H9 (cell line): ENCODE measurements around the gene ITPR1. TPM values are rescaled to one million over a fixed set of nuclear protein-coding genes. Genes with fewer than 3 reads are reported as not detected.

Source experiments
- DNase-seq: peaks from one replicate; pipeline ENCODE4 v3.0.0-alpha.2; 2017
- H2AFZ ChIP-seq: one replicate; pipeline ENCODE4 v1.6.1; 2013; ENCODE audit warnings: mild to moderate bottlenecking, low read length, control low read depth, moderate library complexity
- H2AK5ac ChIP-seq: 2 replicates; pipeline ENCODE4 v1.6.1; 2013; ENCODE audit warnings: low read length, control low read depth, mixed read lengths; ENCODE audit not compliant: insufficient read length
- H2BK120ac ChIP-seq: one replicate; pipeline ENCODE4 v1.6.1; 2013; ENCODE audit warnings: low read depth, mild to moderate bottlenecking, low read length, control low read depth, inconsistent platforms; ENCODE audit not compliant: poor library complexity, severe bottlenecking
- H2BK12ac ChIP-seq: 2 replicates; pipeline ENCODE4 v1.6.1; 2013; ENCODE audit warnings: low read length, control low read depth, mixed read lengths, low read depth; ENCODE audit not compliant: insufficient read length
- H2BK15ac ChIP-seq: 2 replicates; pipeline ENCODE4 v1.6.1; 2013; ENCODE audit warnings: low read depth, low read length, control low read depth
- H2BK20ac ChIP-seq: one replicate; pipeline ENCODE4 v1.6.1; 2013; ENCODE audit warnings: low read depth, mild to moderate bottlenecking, low read length, control low read depth, inconsistent platforms; ENCODE audit not compliant: poor library complexity, severe bottlenecking
- H2BK5ac ChIP-seq: 2 replicates; pipeline ENCODE4 v1.6.1; 2013; ENCODE audit warnings: low read length, control low read depth, mixed read lengths; ENCODE audit not compliant: insufficient read length
- H3K14ac ChIP-seq: 2 replicates; pipeline ENCODE4 v1.6.1; 2013; ENCODE audit warnings: low read length, control low read depth; ENCODE audit not compliant: insufficient read depth
- H3K18ac ChIP-seq: 2 replicates; pipeline ENCODE4 v1.6.1; 2013; ENCODE audit warnings: low read depth, mild to moderate bottlenecking, mixed read lengths, low read length, control low read depth; ENCODE audit not compliant: insufficient read length
- H3K23ac ChIP-seq: 2 replicates; pipeline ENCODE4 v1.6.1; 2013; ENCODE audit warnings: low read length, control low read depth, mixed read lengths, low read depth; ENCODE audit not compliant: insufficient read length
- H3K23me2 ChIP-seq: 2 replicates; pipeline ENCODE4 v1.6.1; 2013; ENCODE audit warnings: low read depth, mild to moderate bottlenecking, mixed read lengths, low read length, control low read depth; ENCODE audit not compliant: insufficient read length, poor library complexity, severe bottlenecking
- H3K27ac ChIP-seq: 2 replicates; pipeline ENCODE4 v1.5.1; 2013; ENCODE audit warnings: low read length, control low read depth, mixed read lengths, low read depth; ENCODE audit not compliant: insufficient read length
- H3K27me3 ChIP-seq: 2 replicates; pipeline ENCODE4 v1.6.1; 2013; ENCODE audit warnings: low read length, control low read depth, inconsistent platforms; ENCODE audit not compliant: insufficient read depth
- H3K4ac ChIP-seq: 2 replicates; pipeline ENCODE4 v1.6.1; 2013; ENCODE audit warnings: low read depth, mild to moderate bottlenecking, control low read depth, inconsistent platforms, low read length, moderate library complexity
- H3K4me1 ChIP-seq: 2 replicates; pipeline ENCODE4 v1.6.1; 2013; ENCODE audit warnings: low read length, control low read depth, inconsistent platforms; ENCODE audit not compliant: insufficient read depth
- H3K4me2 ChIP-seq: 2 replicates; pipeline ENCODE4 v1.6.1; 2013; ENCODE audit warnings: low read length, control low read depth, mixed read lengths; ENCODE audit not compliant: insufficient read length, insufficient read depth
- H3K56ac ChIP-seq: 2 replicates; pipeline ENCODE4 v1.6.1; 2013; ENCODE audit warnings: low read depth, mild to moderate bottlenecking, mixed read lengths, low read length, control low read depth; ENCODE audit not compliant: insufficient read length
- H3K79me1 ChIP-seq: 2 replicates; pipeline ENCODE4 v1.6.1; 2013; ENCODE audit warnings: low read depth, mild to moderate bottlenecking, moderate library complexity, low read length, control low read depth, inconsistent platforms; ENCODE audit not compliant: insufficient read depth, poor library complexity, severe bottlenecking
- H3K79me2 ChIP-seq: 2 replicates; pipeline ENCODE4 v1.6.1; 2013; ENCODE audit warnings: low read length, control low read depth, inconsistent platforms; ENCODE audit not compliant: insufficient read depth
- H3K9ac ChIP-seq: 2 replicates; pipeline ENCODE4 v1.6.1; 2013; ENCODE audit warnings: low read length, control low read depth, mixed read lengths; ENCODE audit not compliant: insufficient read length; ENCODE audit errors: extremely low read depth
- H3K9me3 ChIP-seq: one replicate; pipeline ENCODE4 v1.6.1; 2013; ENCODE audit warnings: low read depth, low read length, inconsistent platforms; ENCODE audit not compliant: control insufficient read depth
- H3T11ph ChIP-seq: one replicate; pipeline ENCODE4 v1.6.1; 2013; ENCODE audit warnings: mild to moderate bottlenecking, low read length, control low read depth, inconsistent platforms
- H4K20me1 ChIP-seq: one replicate; pipeline ENCODE4 v1.6.1; 2013; ENCODE audit not compliant: control insufficient read depth, insufficient read length, insufficient read depth
- H4K5ac ChIP-seq: 2 replicates; pipeline ENCODE4 v1.6.1; 2013; ENCODE audit warnings: low read depth, mild to moderate bottlenecking, mixed read lengths, low read length, control low read depth; ENCODE audit not compliant: insufficient read length
- H4K8ac ChIP-seq: replicated peaks from 2 replicates; pipeline ENCODE4 v1.6.1; 2013; ENCODE audit warnings: low read length, control low read depth, mixed read lengths, low read depth; ENCODE audit not compliant: insufficient read length
- H4K91ac ChIP-seq: 2 replicates; pipeline ENCODE4 v1.6.1; 2013; ENCODE audit warnings: low read depth, mild to moderate bottlenecking, moderate library complexity, mixed read lengths, low read length, control low read depth; ENCODE audit not compliant: insufficient read length
- H3K27ac Mint-ChIP-seq, 3 experiments: 2 replicates in 2 of 3; 3 replicates in 1 of 3; pipeline ENCODE4 v1.8.0; 2020 to 2021; ENCODE audit warnings: mixed read lengths in 3 of 3, mild to moderate bottlenecking in 1 of 3, moderate library complexity in 1 of 3
- H3K27me3 Mint-ChIP-seq: 2 replicates; pipeline ENCODE4 v1.8.0; 2021; ENCODE audit warnings: low read depth, mild to moderate bottlenecking, moderate library complexity, mixed read lengths
- H3K36me3 Mint-ChIP-seq, 3 experiments: 2 replicates in 2 of 3; 3 replicates in 1 of 3; pipeline ENCODE4 v1.8.0; 2020 to 2021; ENCODE audit warnings: low read depth in 3 of 3, mixed read lengths in 3 of 3; ENCODE audit not compliant: insufficient read depth in 1 of 3
- H3K4me1 Mint-ChIP-seq, 2 experiments: 2 replicates each; pipeline ENCODE4 v1.8.0; 2020; ENCODE audit warnings: mixed read lengths in 2 of 2
- H3K4me3 Mint-ChIP-seq, 2 experiments: 2 replicates in 1 of 2; 3 replicates in 1 of 2; pipeline ENCODE4 v1.8.0; 2020 to 2021; ENCODE audit warnings: mild to moderate bottlenecking in 2 of 2, mixed read lengths in 2 of 2, moderate library complexity in 1 of 2
- H3K9me3 Mint-ChIP-seq, 2 experiments: 2 replicates in 1 of 2; 3 replicates in 1 of 2; pipeline ENCODE4 v1.8.0; 2020; ENCODE audit warnings: mild to moderate bottlenecking in 2 of 2, mixed read lengths in 2 of 2, moderate library complexity in 1 of 2
- WGBS: extraction: QIAGEN DNeasy Blood & Tissue Kit; methylation state at CpG from one replicate; pipeline ENCODE4 v1.1.7; 2013; ENCODE audit warnings: missing lambda C conversion rate, low lambda C conversion rate, mixed read lengths; ENCODE audit not compliant: insufficient read length; ENCODE audit errors: extremely low coverage; 5-methylcytosine and 5-hydroxymethylcytosine counted together
- total RNA-seq: library from RNA; stranded (reverse); gene quantifications from 2 replicates; pipeline ENCODE4 v1.2.1, GENCODE V29; 2021
- TF ChIP-seq, protein P1 (sequence below): fragments of 200-600 bp; sonication (generic); conservative IDR thresholded peaks from 3 replicates; pipeline ENCODE4 v1.8.0; 2021; ENCODE audit warnings: antibody characterized with exemption, mild to moderate bottlenecking

The ITPR1 gene
- total RNA-seq, 1 experiment from 2014 or later = 4.2 TPM

DNA sequence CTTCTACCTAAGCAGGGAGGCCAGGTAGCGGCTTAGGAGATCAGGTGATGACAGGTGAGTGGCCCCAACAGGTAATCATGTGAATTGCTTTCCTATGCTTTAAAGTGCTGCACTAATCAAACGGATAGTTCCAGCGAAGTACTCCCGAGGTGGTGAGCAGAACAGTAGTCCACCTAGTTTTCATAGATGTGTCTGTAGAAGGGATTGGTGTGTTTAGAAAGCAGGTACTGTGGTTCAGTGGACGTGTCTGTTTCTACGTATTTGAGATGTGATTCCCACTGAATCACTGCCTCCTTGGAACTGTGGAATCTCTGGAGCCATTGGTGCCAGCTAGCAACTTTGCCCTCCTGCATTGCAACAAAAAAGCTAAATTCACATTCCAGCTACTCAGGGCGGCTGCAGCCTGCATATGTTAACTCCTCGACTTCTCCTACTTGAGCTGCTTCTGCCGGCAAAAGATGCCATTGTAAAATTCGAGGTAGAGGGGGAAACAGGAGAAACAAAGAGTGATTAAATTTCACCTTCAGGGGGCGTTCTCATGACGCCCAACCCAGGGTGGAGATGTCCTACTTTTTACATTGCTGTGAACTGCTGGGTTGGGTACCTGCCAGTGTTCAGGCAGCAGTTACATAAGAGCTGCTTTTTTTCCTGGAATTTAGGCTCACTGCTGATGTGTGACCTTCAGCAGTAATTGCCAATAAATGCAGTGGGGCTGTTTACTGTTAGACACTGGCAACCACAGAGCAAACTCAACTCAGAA is 227.3 kb downstream of the ITPR1 start:
- H3K4me1 ChIP-seq = no peaks in the 10 kb centered on the region; the same call in 1 of the 2 replicates
- H3K79me1 ChIP-seq = no peaks in the 10 kb centered on the region
- no peak overlapping the region for H2BK12ac ChIP-seq
- no peak overlapping the region for H2BK15ac ChIP-seq
- DNase-seq = peak; percentile 52
- no peak overlapping the region for H2BK20ac ChIP-seq
- no peak overlapping the region for H3K4ac ChIP-seq
- Mint-ChIP-seq H3K36me3 (no peaks in the 10 kb centered on the region), H3K27me3 (no peaks in the 10 kb centered on the region), H3K27ac (peak overlapping the region in 2 of 3 experiments; percentile 23 to 82; a peak in 3 of 7 replicates), H3K9me3 (no peaks in the 10 kb centered on the region), H3K4me1 (peaks cover 27 to 29% of the 10 kb centered on the region in 2 experiments), H3K4me3 (peak overlapping the region; percentile 10 to 11; a peak in 2 of 5 replicates)
- no peak overlapping the region for H3K9ac ChIP-seq
- H4K20me1 ChIP-seq = no peaks in the 10 kb centered on the region
- no peak overlapping the region for H4K91ac ChIP-seq
- H3K27ac ChIP-seq = no peak overlapping the region
- no peaks in the 10 kb centered on the region for H3K79me2 ChIP-seq
- H2AFZ ChIP-seq = no peak overlapping the region
- no peak overlapping the region for H3K56ac ChIP-seq
- no CpG with 5 or more reads among the region's 12 CpGs for WGBS
- TF ChIP-seq, protein P1, sequence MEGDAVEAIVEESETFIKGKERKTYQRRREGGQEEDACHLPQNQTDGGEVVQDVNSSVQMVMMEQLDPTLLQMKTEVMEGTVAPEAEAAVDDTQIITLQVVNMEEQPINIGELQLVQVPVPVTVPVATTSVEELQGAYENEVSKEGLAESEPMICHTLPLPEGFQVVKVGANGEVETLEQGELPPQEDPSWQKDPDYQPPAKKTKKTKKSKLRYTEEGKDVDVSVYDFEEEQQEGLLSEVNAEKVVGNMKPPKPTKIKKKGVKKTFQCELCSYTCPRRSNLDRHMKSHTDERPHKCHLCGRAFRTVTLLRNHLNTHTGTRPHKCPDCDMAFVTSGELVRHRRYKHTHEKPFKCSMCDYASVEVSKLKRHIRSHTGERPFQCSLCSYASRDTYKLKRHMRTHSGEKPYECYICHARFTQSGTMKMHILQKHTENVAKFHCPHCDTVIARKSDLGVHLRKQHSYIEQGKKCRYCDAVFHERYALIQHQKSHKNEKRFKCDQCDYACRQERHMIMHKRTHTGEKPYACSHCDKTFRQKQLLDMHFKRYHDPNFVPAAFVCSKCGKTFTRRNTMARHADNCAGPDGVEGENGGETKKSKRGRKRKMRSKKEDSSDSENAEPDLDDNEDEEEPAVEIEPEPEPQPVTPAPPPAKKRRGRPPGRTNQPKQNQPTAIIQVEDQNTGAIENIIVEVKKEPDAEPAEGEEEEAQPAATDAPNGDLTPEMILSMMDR = peak; percentile 60
- H2AK5ac ChIP-seq = no peak overlapping the region
- H3K18ac ChIP-seq = no peak overlapping the region
- no peaks in the 10 kb centered on the region for H3K23me2 ChIP-seq
- H4K5ac ChIP-seq = no peak overlapping the region
- H4K8ac ChIP-seq = no peak overlapping the region
- no peaks in the 10 kb centered on the region for H3K27me3 ChIP-seq
- no peaks in the 10 kb centered on the region for H3K9me3 ChIP-seq
- no peak overlapping the region for H2BK5ac ChIP-seq
- peak overlapping the region; percentile 1 for H3K4me2 ChIP-seq
- H3K14ac ChIP-seq = no peak overlapping the region
- no peak overlapping the region for H2BK120ac ChIP-seq
- no peak overlapping the region for H3K23ac ChIP-seq
- no peak overlapping the region for H3T11ph ChIP-seq
